ENCODE results near the gene CCDC74A.
"Not testable (repeated sequence)": the region's sequence is repeated elsewhere in the genome, so short reads cannot be mapped to it uniquely, and the experiment has no call there.

- not testable (repeated sequence) for TF ChIP-seq CTCF (conservative IDR thresholded peaks at IDR 0.05; ENCODE audit: low read length); EZH2phosphoT487 (IDR thresholded peaks at IDR 0.05; ENCODE audit: borderline replicate concordance)
These were observed 41.3 kb upstream of the CCDC74A start for GRCh38 chr2:131486201-131486902.
